ENCODE results near the gene CRTC1.

CRTC1 gene

GRCh38 chr19:18772620-18773587, 89.4 kb downstream of the CRTC1 start:
- DNase-seq, result no peak

GRCh38 chr19:18773682-18774081, 90.2 kb downstream of the CRTC1 start:
- DNase-seq, result no peak

GRCh38 chr19:18774107-18774506, 90.6 kb downstream of the CRTC1 start:
- DNase-seq, result no peak

GRCh38 chr19:18774782-18775444, 91.4 kb downstream of the CRTC1 start:
- DNase-seq, result no peak

- no peak for DNase-seq
Measured at GRCh38 chr19:18775586-18776287, 92.3 kb downstream of the CRTC1 start.

GRCh38 chr19:18776288-18776594, 92.8 kb downstream of the CRTC1 start:
- no peak for DNase-seq

- no peak for DNase-seq
Measured at GRCh38 chr19:18776736-18777135, 93.3 kb downstream of the CRTC1 start.

GRCh38 chr19:18777301-18778075, 94.0 kb downstream of the CRTC1 start:
- DNase-seq, result no peak

- no peak for DNase-seq
Measured at GRCh38 chr19:18778076-18778389, 94.6 kb downstream of the CRTC1 start.

GRCh38 chr19:18778826-18779495, 95.5 kb downstream of the CRTC1 start:
- no peak for DNase-seq

GRCh38 chr19:18780081-18780480, 96.6 kb downstream of the CRTC1 start:
- DNase-seq, result no peak

GRCh38 chr19:18780631-18781030, 97.2 kb downstream of the CRTC1 start:
- no peak for DNase-seq

GRCh38 chr19:18781047-18781600, 97.6 kb downstream of the CRTC1 start:
- DNase-seq, result no peak

GRCh38 chr19:18781885-18782527, 98.5 kb downstream of the CRTC1 start:
- no peak for DNase-seq

GRCh38 chr19:18782559-18783225, 99.2 kb downstream of the CRTC1 start:
- no peak for DNase-seq

- DNase-seq, result no peak
Measured at GRCh38 chr19:18783958-18784785, 100.7 kb downstream of the CRTC1 start.

GRCh38 chr19:18784786-18785120, 101.3 kb downstream of the CRTC1 start:
- no peak for DNase-seq

- no peak for DNase-seq
Measured at GRCh38 chr19:18785179-18786124, 102.0 kb downstream of the CRTC1 start.

All from NCI-H524 treated with DMSO at 0.1 percent for 48 hours (cell line).